Measurements from ENCODE around the gene YAP1.
A peak's percentile ranks its signal among the peaks of the same experiment; 100 is the strongest.

YAP1 gene

GRCh38 chr11:102251423-102251822 lies 141.2 kb downstream of the YAP1 start:
- POLR2A ChIA-PET: no interaction called here
- H3K4me3 ChIP-seq (ENCODE audit: low read depth, low read length): no peak overlapping the region
- CTCF ChIA-PET: interaction anchor here (0.7 kb wide), 1 partner anchor 763 kb away, joined by 3 read pairs; no protein-coding TSS in a partner anchor

GRCh38 chr11:102252339-102252891 lies 142.2 kb downstream of the YAP1 start:
- Histone ChIP-seq H3K9me3 (ENCODE audit: control insufficient read depth, insufficient read depth, low read depth, low read length) (no peaks in the 10 kb centered on the region), H3K4me1 (ENCODE audit: control insufficient read depth, insufficient read depth, low read length) (no peaks in the 10 kb centered on the region), H3K27ac (ENCODE audit: extremely low read depth, low read depth, low read length) (no peak overlapping the region), H3K4me3 (ENCODE audit: low read depth, low read length) (no peak overlapping the region), H3K36me3 (ENCODE audit: control insufficient read depth in 2 of 2, insufficient read depth in 1 of 2, low read length in 2 of 2) (no peaks in the 10 kb centered on the region)
- TF ChIP-seq ZNF561 (tag by site-specific recombination; IDR thresholded peaks at IDR 0.05; ENCODE audit: borderline replicate concordance) (no peak), ZNF549 (tag by site-specific recombination; IDR thresholded peaks at IDR 0.05) (no peak), ZNF664 (tag by site-specific recombination; IDR thresholded peaks at IDR 0.05) (no peak), ZFP3 (tag by site-specific recombination; IDR thresholded peaks at IDR 0.05; ENCODE audit: low read depth) (no peak)
- ChIA-PET CTCF (interaction anchor here (0.6 to 3.1 kb wide), 7 partner anchors 11 to 815 kb away, joined by 3 to 21 read pairs (median 3); no protein-coding TSS in a partner anchor), POLR2A (interaction anchor here (2.1 kb wide), 1 partner anchor 16 kb away, joined by 9 read pairs; no protein-coding TSS in a partner anchor)

More at GRCh38 chr11:102251423-102251822, 141.2 kb downstream of the YAP1 start:
- Histone ChIP-seq H3K36me3 (ENCODE audit: control insufficient read depth in 2 of 2, insufficient read depth in 1 of 2, low read length in 2 of 2) (no peaks in the 10 kb centered on the region), H3K9me3 (ENCODE audit: control insufficient read depth, insufficient read depth, low read depth, low read length) (no peaks in the 10 kb centered on the region), H3K4me1 (ENCODE audit: control insufficient read depth, insufficient read depth, low read length) (no peaks in the 10 kb centered on the region), H3K27ac (ENCODE audit: extremely low read depth, low read depth, low read length) (no peak overlapping the region)
- no peak for TF ChIP-seq ZNF473 (tag by site-specific recombination; IDR thresholded peaks at IDR 0.05)
- TF ChIP-seq, protein P1, sequence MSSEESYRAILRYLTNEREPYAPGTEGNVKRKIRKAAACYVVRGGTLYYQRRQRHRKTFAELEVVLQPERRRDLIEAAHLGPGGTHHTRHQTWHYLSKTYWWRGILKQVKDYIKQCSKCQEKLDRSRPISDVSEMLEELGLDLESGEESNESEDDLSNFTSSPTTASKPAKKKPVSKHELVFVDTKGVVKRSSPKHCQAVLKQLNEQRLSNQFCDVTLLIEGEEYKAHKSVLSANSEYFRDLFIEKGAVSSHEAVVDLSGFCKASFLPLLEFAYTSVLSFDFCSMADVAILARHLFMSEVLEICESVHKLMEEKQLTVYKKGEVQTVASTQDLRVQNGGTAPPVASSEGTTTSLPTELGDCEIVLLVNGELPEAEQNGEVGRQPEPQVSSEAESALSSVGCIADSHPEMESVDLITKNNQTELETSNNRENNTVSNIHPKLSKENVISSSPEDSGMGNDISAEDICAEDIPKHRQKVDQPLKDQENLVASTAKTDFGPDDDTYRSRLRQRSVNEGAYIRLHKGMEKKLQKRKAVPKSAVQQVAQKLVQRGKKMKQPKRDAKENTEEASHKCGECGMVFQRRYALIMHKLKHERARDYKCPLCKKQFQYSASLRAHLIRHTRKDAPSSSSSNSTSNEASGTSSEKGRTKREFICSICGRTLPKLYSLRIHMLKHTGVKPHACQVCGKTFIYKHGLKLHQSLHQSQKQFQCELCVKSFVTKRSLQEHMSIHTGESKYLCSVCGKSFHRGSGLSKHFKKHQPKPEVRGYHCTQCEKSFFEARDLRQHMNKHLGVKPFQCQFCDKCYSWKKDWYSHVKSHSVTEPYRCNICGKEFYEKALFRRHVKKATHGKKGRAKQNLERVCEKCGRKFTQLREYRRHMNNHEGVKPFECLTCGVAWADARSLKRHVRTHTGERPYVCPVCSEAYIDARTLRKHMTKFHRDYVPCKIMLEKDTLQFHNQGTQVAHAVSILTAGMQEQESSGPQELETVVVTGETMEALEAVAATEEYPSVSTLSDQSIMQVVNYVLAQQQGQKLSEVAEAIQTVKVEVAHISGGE (tag by site-specific recombination; conservative IDR thresholded peaks at IDR 0.05; ENCODE audit: low read depth): no peak
- TF ChIP-seq ZNF555 (tag by site-specific recombination; conservative IDR thresholded peaks at IDR 0.05): no peak
- no peak for TF ChIP-seq TRIM28 (IDR thresholded peaks at IDR 0.05; ENCODE audit: borderline replicate concordance, low read length)
- TF ChIP-seq, protein P2, sequence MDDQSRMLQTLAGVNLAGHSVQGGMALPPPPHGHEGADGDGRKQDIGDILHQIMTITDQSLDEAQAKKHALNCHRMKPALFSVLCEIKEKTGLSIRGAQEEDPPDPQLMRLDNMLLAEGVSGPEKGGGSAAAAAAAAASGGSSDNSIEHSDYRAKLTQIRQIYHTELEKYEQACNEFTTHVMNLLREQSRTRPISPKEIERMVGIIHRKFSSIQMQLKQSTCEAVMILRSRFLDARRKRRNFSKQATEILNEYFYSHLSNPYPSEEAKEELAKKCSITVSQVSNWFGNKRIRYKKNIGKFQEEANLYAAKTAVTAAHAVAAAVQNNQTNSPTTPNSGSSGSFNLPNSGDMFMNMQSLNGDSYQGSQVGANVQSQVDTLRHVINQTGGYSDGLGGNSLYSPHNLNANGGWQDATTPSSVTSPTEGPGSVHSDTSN (CRISPR knock-in tag; IDR thresholded peaks at IDR 0.05): no peak
- no peak for TF ChIP-seq OVOL3 (tag by site-specific recombination; IDR thresholded peaks at IDR 0.05)

GRCh38 chr11:102253020-102253715 lies 142.9 kb downstream of the YAP1 start:
- Histone ChIP-seq H3K36me3 (ENCODE audit: control insufficient read depth in 2 of 2, insufficient read depth in 1 of 2, low read length in 2 of 2) (no peaks in the 10 kb centered on the region), H3K4me3 (ENCODE audit: low read depth, low read length) (no peak overlapping the region), H3K4me1 (ENCODE audit: control insufficient read depth, insufficient read depth, low read length) (no peaks in the 10 kb centered on the region), H3K27ac (ENCODE audit: extremely low read depth, low read depth, low read length) (no peak overlapping the region), H3K9me3 (ENCODE audit: control insufficient read depth, insufficient read depth, low read depth, low read length) (no peaks in the 10 kb centered on the region)
- CTCF ChIA-PET: interaction anchor here (0.6 to 3.1 kb wide), 11 partner anchors 10 to 1120 kb away, joined by 3 to 21 read pairs (median 3); no protein-coding TSS in a partner anchor
- POLR2A ChIA-PET: interaction anchor here (2.1 kb wide), 1 partner anchor 15 kb away, joined by 9 read pairs; no protein-coding TSS in a partner anchor
- TF ChIP-seq, protein P3, sequence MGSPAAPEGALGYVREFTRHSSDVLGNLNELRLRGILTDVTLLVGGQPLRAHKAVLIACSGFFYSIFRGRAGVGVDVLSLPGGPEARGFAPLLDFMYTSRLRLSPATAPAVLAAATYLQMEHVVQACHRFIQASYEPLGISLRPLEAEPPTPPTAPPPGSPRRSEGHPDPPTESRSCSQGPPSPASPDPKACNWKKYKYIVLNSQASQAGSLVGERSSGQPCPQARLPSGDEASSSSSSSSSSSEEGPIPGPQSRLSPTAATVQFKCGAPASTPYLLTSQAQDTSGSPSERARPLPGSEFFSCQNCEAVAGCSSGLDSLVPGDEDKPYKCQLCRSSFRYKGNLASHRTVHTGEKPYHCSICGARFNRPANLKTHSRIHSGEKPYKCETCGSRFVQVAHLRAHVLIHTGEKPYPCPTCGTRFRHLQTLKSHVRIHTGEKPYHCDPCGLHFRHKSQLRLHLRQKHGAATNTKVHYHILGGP (tag by site-specific recombination; IDR thresholded peaks at IDR 0.05): no peak
- peak; percentile 47 for TF ChIP-seq ZNF335 (tag by site-specific recombination; conservative IDR thresholded peaks at IDR 0.05)
- peak; percentile 82 for TF ChIP-seq SP7 (tag by site-specific recombination; IDR thresholded peaks at IDR 0.05)
- peak; percentile 43; the same call in 1 of the 2 replicates for TF ChIP-seq MEIS1 (CRISPR knock-in tag; IDR thresholded peaks at IDR 0.05; ENCODE audit: borderline replicate concordance)
- TF ChIP-seq ZNF138 (tag by site-specific recombination; IDR thresholded peaks at IDR 0.05; ENCODE audit: borderline replicate concordance): no peak
- TF ChIP-seq ZNF585B (tag by site-specific recombination; IDR thresholded peaks at IDR 0.05): no peak
- TF ChIP-seq, protein P4, sequence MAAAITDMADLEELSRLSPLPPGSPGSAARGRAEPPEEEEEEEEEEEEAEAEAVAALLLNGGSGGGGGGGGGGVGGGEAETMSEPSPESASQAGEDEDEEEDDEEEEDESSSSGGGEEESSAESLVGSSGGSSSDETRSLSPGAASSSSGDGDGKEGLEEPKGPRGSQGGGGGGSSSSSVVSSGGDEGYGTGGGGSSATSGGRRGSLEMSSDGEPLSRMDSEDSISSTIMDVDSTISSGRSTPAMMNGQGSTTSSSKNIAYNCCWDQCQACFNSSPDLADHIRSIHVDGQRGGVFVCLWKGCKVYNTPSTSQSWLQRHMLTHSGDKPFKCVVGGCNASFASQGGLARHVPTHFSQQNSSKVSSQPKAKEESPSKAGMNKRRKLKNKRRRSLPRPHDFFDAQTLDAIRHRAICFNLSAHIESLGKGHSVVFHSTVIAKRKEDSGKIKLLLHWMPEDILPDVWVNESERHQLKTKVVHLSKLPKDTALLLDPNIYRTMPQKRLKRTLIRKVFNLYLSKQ (tag by site-specific recombination; IDR thresholded peaks at IDR 0.05; ENCODE audit: borderline replicate concordance): no peak
- TF ChIP-seq ZNF2 (tag by site-specific recombination; IDR thresholded peaks at IDR 0.05): no peak
- TF ChIP-seq ZNF624 (tag by site-specific recombination; IDR thresholded peaks at IDR 0.05): no peak

Data from HEK293 (cell line).